Medulla oblongata (tissue), 1 donor: ENCODE results near the gene PRPF38A.

Experiments used
- DNase-seq: peaks from one replicate; pipeline ENCODE4 v3.0.0-alpha.2; 2015; ENCODE audit errors: extremely low spot score

PRPF38A gene

GRCh38 chr1:52461821-52462220, 57.4 kb downstream of the PRPF38A start:
- DNase-seq = no peak

GRCh38 chr1:52463891-52464290, 59.5 kb downstream of the PRPF38A start:
- no peak for DNase-seq

- DNase-seq = no peak
Observed at GRCh38 chr1:52469108-52469507, 64.7 kb downstream of the PRPF38A start.
